Stomach (tissue), 4 donors: Measurements from ENCODE around the gene NUBP1.

Experiments
- EP300 ChIP-seq: sonication (generic); formaldehyde crosslinking; IDR thresholded peaks from one replicate; pipeline ENCODE4 v1.6.1; 2017; ENCODE audit warnings: antibody characterized with exemption
- POLR2A ChIP-seq, 4 donors: fragments of 450-650 bp; IDR thresholded peaks; one replicate each; pipeline ENCODE4 v1.6.1; 2016; ENCODE audit warnings: antibody characterized with exemption in 4 of 4, control low read depth in 2 of 4, mild to moderate bottlenecking in 1 of 4, moderate library complexity in 1 of 4
- POLR2AphosphoS5 ChIP-seq, 3 donors: sonication (generic); formaldehyde crosslinking; IDR thresholded peaks; one replicate each; pipeline ENCODE4 v1.6.1; 2016; ENCODE audit warnings: antibody characterized with exemption in 3 of 3
- TF ChIP-seq, protein P1 (sequence below), 7 experiments: fragments of 450-650 bp in 4 of 7; fragments of 200-600 bp in 3 of 7; sonication (generic) in 3 of 7; IDR thresholded peaks; one replicate each; pipeline ENCODE4 v1.5.1; 2016 to 2019; ENCODE audit warnings: antibody characterized with exemption in 7 of 7, control low read depth in 2 of 7, mild to moderate bottlenecking in 1 of 7

DNA sequence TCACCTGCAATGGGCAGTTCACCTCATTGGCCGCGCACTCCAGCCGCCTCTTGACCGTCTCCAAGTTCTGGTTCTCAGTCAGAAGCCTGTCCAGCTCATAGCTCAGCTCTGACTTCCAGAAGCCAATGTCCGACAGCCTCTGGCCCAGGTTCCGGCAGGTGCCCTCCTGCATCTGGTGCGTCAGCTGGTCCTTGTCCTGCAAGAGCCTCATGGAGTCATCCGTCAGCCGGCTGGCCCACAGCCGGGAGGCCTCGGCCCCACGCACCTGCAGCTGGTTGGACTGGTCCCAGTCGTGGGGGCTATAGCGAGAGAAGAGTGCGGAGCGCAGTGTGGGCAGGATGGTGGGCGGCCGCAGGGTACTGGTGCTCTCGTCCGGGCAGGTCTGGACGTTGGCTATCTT, 49.3 kb upstream of the NUBP1 start:
- TF ChIP-seq, protein P1, sequence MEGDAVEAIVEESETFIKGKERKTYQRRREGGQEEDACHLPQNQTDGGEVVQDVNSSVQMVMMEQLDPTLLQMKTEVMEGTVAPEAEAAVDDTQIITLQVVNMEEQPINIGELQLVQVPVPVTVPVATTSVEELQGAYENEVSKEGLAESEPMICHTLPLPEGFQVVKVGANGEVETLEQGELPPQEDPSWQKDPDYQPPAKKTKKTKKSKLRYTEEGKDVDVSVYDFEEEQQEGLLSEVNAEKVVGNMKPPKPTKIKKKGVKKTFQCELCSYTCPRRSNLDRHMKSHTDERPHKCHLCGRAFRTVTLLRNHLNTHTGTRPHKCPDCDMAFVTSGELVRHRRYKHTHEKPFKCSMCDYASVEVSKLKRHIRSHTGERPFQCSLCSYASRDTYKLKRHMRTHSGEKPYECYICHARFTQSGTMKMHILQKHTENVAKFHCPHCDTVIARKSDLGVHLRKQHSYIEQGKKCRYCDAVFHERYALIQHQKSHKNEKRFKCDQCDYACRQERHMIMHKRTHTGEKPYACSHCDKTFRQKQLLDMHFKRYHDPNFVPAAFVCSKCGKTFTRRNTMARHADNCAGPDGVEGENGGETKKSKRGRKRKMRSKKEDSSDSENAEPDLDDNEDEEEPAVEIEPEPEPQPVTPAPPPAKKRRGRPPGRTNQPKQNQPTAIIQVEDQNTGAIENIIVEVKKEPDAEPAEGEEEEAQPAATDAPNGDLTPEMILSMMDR (IDR thresholded peaks at IDR 0.05), result no peak
- TF ChIP-seq EP300 (no peak), POLR2A (IDR thresholded peaks at IDR 0.05) (no peak), POLR2AphosphoS5 (IDR thresholded peaks at IDR 0.05) (no peak)
